Measurements from ENCODE around the gene PIP4K2C.
"Not testable (repeated sequence)": the region's sequence is repeated elsewhere in the genome, so short reads cannot be mapped to it uniquely, and the experiment has no call there.

The PIP4K2C gene

GRCh38 chr12:57611108-57611826 lies 20.3 kb downstream of the PIP4K2C start, which contains the start of gene ARHGEF25:
Gene ARHGEF25 (plus strand): TSS chr12:57611435. CDS start chr12:57611895, 460 bp downstream.
- peak; percentile 73 to 85 for DNase-seq

GRCh38 chr12:57611827-57612710 lies 21.1 kb downstream of the PIP4K2C start:
- DNase-seq = peak; percentile 85 to 92

GRCh38 chr12:57612711-57613426 lies 21.9 kb downstream of the PIP4K2C start:
- DNase-seq = peak; percentile 70 to 73

GRCh38 chr12:57613427-57614109 lies 22.6 kb downstream of the PIP4K2C start:
- no peak for DNase-seq

- peak; percentile 19 to 50 for DNase-seq
These were observed 23.4 kb downstream of the PIP4K2C start for GRCh38 chr12:57614178-57614947.

GRCh38 chr12:57614948-57615500 lies 24.0 kb downstream of the PIP4K2C start:
- no peak for DNase-seq

- no peak for DNase-seq
These were observed 24.6 kb downstream of the PIP4K2C start for GRCh38 chr12:57615637-57616036.

- no peak for DNase-seq
These were observed 25.6 kb downstream of the PIP4K2C start for GRCh38 chr12:57616383-57617101.

- no peak for DNase-seq
These were observed 26.9 kb downstream of the PIP4K2C start for GRCh38 chr12:57617942-57618341.

- not testable (repeated sequence) for DNase-seq
These were observed 27.4 kb downstream of the PIP4K2C start for GRCh38 chr12:57618431-57618830.

GRCh38 chr12:57618966-57619433 lies 28.0 kb downstream of the PIP4K2C start:
- DNase-seq = no peak

GRCh38 chr12:57619434-57620244 lies 28.6 kb downstream of the PIP4K2C start:
- DNase-seq = peak in 1 of 2 experiments; percentile 16

- DNase-seq = no peak
These were observed 29.4 kb downstream of the PIP4K2C start for GRCh38 chr12:57620245-57620935.

- DNase-seq = no peak
These were observed 30.0 kb downstream of the PIP4K2C start for GRCh38 chr12:57620936-57621496.

GRCh38 chr12:57621497-57622292 lies 30.7 kb downstream of the PIP4K2C start:
- DNase-seq = peak; percentile 4 to 66

GRCh38 chr12:57622293-57623245 lies 31.6 kb downstream of the PIP4K2C start:
- no peak for DNase-seq

GRCh38 chr12:57623385-57623784 lies 32.4 kb downstream of the PIP4K2C start:
- DNase-seq = no peak
